ENCODE results near the gene COPG2. TPM values are rescaled to one million over a fixed set of nuclear protein-coding genes. Genes with fewer than 3 reads are reported as not detected.

COPG2 gene
- total and polyA plus RNA-seq, 2 of the 8 experiments (the other 6 are each of a cell fraction or from before 2014, with no cell fraction given): 50.3 to 53.1 TPM

DNA sequence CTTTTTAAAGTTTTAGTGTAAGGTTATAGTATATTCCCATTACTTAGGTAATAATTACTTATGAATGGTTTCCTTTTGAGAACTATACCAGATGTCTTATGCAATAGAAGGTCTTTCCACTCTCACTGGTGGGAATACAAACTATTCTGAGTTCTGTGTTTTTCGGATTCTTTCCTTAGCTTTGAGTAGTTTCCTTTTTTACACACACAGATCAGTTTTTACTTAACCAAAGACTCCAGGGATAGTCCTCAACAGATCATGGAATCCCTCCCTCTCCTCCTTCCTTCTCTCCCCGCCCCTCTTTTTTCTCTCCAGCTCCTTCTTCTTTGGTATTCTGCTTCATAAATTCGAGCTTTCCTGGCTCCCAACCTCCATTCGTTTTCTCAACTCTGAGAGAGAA lies 13.3 kb downstream of the COPG2 start (continued):
- TF ChIP-seq, protein P1, sequence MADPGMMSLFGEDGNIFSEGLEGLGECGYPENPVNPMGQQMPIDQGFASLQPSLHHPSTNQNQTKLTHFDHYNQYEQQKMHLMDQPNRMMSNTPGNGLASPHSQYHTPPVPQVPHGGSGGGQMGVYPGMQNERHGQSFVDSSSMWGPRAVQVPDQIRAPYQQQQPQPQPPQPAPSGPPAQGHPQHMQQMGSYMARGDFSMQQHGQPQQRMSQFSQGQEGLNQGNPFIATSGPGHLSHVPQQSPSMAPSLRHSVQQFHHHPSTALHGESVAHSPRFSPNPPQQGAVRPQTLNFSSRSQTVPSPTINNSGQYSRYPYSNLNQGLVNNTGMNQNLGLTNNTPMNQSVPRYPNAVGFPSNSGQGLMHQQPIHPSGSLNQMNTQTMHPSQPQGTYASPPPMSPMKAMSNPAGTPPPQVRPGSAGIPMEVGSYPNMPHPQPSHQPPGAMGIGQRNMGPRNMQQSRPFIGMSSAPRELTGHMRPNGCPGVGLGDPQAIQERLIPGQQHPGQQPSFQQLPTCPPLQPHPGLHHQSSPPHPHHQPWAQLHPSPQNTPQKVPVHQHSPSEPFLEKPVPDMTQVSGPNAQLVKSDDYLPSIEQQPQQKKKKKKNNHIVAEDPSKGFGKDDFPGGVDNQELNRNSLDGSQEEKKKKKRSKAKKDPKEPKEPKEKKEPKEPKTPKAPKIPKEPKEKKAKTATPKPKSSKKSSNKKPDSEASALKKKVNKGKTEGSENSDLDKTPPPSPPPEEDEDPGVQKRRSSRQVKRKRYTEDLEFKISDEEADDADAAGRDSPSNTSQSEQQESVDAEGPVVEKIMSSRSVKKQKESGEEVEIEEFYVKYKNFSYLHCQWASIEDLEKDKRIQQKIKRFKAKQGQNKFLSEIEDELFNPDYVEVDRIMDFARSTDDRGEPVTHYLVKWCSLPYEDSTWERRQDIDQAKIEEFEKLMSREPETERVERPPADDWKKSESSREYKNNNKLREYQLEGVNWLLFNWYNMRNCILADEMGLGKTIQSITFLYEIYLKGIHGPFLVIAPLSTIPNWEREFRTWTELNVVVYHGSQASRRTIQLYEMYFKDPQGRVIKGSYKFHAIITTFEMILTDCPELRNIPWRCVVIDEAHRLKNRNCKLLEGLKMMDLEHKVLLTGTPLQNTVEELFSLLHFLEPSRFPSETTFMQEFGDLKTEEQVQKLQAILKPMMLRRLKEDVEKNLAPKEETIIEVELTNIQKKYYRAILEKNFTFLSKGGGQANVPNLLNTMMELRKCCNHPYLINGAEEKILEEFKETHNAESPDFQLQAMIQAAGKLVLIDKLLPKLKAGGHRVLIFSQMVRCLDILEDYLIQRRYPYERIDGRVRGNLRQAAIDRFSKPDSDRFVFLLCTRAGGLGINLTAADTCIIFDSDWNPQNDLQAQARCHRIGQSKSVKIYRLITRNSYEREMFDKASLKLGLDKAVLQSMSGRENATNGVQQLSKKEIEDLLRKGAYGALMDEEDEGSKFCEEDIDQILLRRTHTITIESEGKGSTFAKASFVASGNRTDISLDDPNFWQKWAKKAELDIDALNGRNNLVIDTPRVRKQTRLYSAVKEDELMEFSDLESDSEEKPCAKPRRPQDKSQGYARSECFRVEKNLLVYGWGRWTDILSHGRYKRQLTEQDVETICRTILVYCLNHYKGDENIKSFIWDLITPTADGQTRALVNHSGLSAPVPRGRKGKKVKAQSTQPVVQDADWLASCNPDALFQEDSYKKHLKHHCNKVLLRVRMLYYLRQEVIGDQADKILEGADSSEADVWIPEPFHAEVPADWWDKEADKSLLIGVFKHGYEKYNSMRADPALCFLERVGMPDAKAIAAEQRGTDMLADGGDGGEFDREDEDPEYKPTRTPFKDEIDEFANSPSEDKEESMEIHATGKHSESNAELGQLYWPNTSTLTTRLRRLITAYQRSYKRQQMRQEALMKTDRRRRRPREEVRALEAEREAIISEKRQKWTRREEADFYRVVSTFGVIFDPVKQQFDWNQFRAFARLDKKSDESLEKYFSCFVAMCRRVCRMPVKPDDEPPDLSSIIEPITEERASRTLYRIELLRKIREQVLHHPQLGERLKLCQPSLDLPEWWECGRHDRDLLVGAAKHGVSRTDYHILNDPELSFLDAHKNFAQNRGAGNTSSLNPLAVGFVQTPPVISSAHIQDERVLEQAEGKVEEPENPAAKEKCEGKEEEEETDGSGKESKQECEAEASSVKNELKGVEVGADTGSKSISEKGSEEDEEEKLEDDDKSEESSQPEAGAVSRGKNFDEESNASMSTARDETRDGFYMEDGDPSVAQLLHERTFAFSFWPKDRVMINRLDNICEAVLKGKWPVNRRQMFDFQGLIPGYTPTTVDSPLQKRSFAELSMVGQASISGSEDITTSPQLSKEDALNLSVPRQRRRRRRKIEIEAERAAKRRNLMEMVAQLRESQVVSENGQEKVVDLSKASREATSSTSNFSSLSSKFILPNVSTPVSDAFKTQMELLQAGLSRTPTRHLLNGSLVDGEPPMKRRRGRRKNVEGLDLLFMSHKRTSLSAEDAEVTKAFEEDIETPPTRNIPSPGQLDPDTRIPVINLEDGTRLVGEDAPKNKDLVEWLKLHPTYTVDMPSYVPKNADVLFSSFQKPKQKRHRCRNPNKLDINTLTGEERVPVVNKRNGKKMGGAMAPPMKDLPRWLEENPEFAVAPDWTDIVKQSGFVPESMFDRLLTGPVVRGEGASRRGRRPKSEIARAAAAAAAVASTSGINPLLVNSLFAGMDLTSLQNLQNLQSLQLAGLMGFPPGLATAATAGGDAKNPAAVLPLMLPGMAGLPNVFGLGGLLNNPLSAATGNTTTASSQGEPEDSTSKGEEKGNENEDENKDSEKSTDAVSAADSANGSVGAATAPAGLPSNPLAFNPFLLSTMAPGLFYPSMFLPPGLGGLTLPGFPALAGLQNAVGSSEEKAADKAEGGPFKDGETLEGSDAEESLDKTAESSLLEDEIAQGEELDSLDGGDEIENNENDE (IDR thresholded peaks at IDR 0.05; ENCODE audit: insufficient replicate concordance, low read length): no peak
- TF ChIP-seq ZNF274 (IDR thresholded peaks at IDR 0.05; ENCODE audit: borderline replicate concordance, extremely low read depth, low read length): no peak
- no peak for TF ChIP-seq RAD21 (IDR thresholded peaks at IDR 0.05 in 1 of 2, conservative IDR thresholded peaks at IDR 0.05 in 1 of 2; ENCODE audit: low read depth in 2 of 2, low read length in 2 of 2)
- no peak for TF ChIP-seq ASH2L (IDR thresholded peaks at IDR 0.05; ENCODE audit: low read length)
- no peak for TF ChIP-seq HDAC2 (IDR thresholded peaks at IDR 0.05; ENCODE audit: borderline replicate concordance in 1 of 2, low read depth in 2 of 2, low read length in 2 of 2)
- no peak for TF ChIP-seq SP4 (IDR thresholded peaks at IDR 0.05; ENCODE audit: low read length)
- no peak for TF ChIP-seq POLR2A (IDR thresholded peaks at IDR 0.05; ENCODE audit: control extremely low read depth in 1 of 2, low read depth in 2 of 2, low read length in 2 of 2)

Measured in H1 (cell line).